ENCODE results near the gene C10orf90.

C10orf90 gene

DNA sequence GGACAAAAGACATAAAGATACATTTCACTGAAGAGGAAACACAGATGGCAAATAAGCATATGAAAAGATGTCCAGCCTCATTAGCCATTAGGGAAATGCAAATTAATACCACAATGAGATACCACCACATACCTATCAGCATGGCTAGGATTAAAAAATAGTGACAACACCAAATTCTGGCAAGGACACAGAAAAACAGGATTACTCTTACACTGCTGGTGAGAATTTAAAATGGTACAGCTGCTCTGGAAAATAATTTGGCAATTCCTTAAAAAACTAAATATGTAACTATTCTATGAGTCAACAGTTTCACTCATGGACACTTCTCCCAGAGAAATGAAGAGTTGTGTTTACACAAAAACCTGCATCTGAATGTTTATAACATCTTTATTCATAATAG is 121.1 kb downstream of the C10orf90 start:
- Histone ChIP-seq H3K9me3 (replicated peaks in 1 of 11) (no peaks in the 10 kb centered on the region), H3K27me3 (no peaks in the 10 kb centered on the region), H3K4me1 (no peaks in the 10 kb centered on the region), H3K4me3 (no peak overlapping the region), H3K27ac (no peak overlapping the region), H3K4me2 (no peak overlapping the region), H3K9ac (no peak overlapping the region), H4K20me1 (no peaks in the 10 kb centered on the region), H3K36me3 (no peaks in the 10 kb centered on the region)
- TF ChIP-seq Cebpa-rat (IDR thresholded peaks at IDR 0.05): no peak

- no peak for TF ChIP-seq Cebpa-rat (IDR thresholded peaks at IDR 0.05)
- Histone ChIP-seq H4K20me1 (no peaks in the 10 kb centered on the region), H3K36me3 (no peaks in the 10 kb centered on the region), H3K27me3 (no peaks in the 10 kb centered on the region), H3K9ac (no peak overlapping the region), H3K27ac (no peak overlapping the region), H3K9me3 (replicated peaks in 1 of 11) (no peaks in the 10 kb centered on the region), H3K4me3 (no peak overlapping the region), H3K4me1 (no peaks in the 10 kb centered on the region), H3K4me2 (no peak overlapping the region)
Observed at GRCh38 chr10:126544565-126544964, 125.9 kb downstream of the C10orf90 start.

GRCh38 chr10:126538439-126539135 is 131.9 kb downstream of the C10orf90 start:
- Histone ChIP-seq H3K4me1 (no peaks in the 10 kb centered on the region), H3K36me3 (no peaks in the 10 kb centered on the region), H3K4me2 (no peak overlapping the region), H3K9ac (no peak overlapping the region), H3K4me3 (no peak overlapping the region), H3K9me3 (replicated peaks in 1 of 11) (no peaks in the 10 kb centered on the region), H3K27me3 (no peaks in the 10 kb centered on the region), H3K27ac (no peak overlapping the region), H4K20me1 (no peaks in the 10 kb centered on the region; a peak in 1 of 22 replicates)
- no peak for TF ChIP-seq Cebpa-rat (IDR thresholded peaks at IDR 0.05)

DNA sequence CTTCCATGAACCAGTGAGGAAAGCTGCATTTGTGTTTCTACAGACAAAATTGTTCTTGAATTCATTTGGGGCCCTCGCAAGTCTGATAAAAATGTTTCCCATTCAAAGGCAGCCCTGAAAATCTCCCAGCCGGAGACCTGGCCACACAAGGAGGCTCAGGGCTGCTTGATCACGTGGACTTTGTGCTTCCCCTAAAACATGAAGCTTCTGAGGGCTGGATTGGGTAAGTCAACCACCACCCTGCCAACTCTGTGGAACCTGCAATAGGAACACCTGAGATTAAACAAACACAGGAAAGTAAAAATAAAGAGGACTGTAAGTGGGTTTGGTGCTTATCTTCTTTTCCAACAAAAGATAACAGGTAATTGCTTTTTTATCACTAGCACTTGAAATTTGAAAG is 133.8 kb downstream of the C10orf90 start:
- H3K27me3 ChIP-seq: no peaks in the 10 kb centered on the region

GRCh38 chr10:126536148-126536547 is 134.3 kb downstream of the C10orf90 start:
- Histone ChIP-seq H4K20me1 (no peaks in the 10 kb centered on the region; a peak in 1 of 22 replicates), H3K9me3 (replicated peaks in 1 of 11) (no peaks in the 10 kb centered on the region), H3K9ac (no peak overlapping the region), H3K27me3 (no peaks in the 10 kb centered on the region), H3K27ac (no peak overlapping the region), H3K4me2 (no peak overlapping the region), H3K4me1 (no peaks in the 10 kb centered on the region), H3K36me3 (no peaks in the 10 kb centered on the region), H3K4me3 (no peak overlapping the region)
- TF ChIP-seq Cebpa-rat (IDR thresholded peaks at IDR 0.05): no peak

More for the DNA sequence above, 133.8 kb downstream of the C10orf90 start:
- Histone ChIP-seq H3K27ac (no peak overlapping the region), H4K20me1 (no peaks in the 10 kb centered on the region; a peak in 1 of 22 replicates), H3K4me1 (no peaks in the 10 kb centered on the region), H3K4me2 (no peak overlapping the region), H3K9me3 (replicated peaks in 1 of 11) (no peaks in the 10 kb centered on the region), H3K36me3 (no peaks in the 10 kb centered on the region), H3K9ac (no peak overlapping the region), H3K4me3 (no peak overlapping the region)
- TF ChIP-seq Cebpa-rat (IDR thresholded peaks at IDR 0.05): no peak

DNA sequence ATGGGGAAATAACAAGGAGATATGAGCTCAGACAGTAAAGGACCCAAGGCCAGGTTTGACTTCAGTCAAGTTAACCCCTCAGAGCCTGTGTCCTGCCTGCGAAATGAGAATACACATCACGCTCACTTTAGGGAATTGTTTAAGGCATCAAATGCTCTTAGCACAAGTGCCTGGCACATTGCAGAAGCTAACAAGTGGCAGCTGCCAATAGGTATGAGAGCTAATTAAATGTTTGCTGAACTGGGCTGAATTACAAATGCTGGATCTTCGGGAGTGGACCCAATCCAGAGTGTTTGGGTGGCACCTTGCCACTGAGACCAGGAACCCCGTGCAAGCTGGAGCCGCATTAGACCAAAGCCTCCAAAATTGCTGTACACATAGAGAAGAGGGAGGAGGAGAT is 136.8 kb downstream of the C10orf90 start:
- Histone ChIP-seq H3K27ac (no peak overlapping the region), H3K4me2 (no peak overlapping the region), H3K27me3 (no peaks in the 10 kb centered on the region), H4K20me1 (no peaks in the 10 kb centered on the region), H3K4me3 (no peak overlapping the region), H3K9ac (no peak overlapping the region), H3K9me3 (replicated peaks in 1 of 11) (no peaks in the 10 kb centered on the region), H3K36me3 (no peaks in the 10 kb centered on the region), H3K4me1 (no peaks in the 10 kb centered on the region)
- TF ChIP-seq Cebpa-rat (IDR thresholded peaks at IDR 0.05): no peak

DNA sequence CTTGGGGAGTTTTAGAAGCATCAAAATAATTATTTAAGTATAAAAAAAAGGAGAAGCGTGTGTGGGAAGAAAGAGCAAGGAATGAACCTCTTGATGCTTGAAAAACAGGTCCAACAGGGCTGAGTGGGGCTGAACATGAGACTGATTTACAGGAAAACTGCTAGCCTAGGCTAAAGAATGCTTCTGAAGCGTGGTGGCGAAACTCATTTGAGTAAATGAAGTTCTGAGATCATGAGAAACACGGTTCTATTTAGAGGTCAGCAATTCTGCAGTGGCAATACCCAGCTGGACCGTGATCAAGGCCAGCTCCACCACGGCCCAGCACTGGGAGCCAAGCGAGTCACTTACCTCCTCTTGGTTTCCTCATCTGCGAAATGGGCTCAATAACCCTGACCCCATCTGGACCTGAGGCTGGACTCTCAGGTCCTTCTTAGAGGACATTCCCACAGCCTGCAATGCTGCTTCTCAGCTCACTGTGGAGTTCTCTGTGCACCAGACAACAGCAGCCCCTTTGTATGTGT is 142.1 kb downstream of the C10orf90 start:
- Histone ChIP-seq H3K36me3 (no peaks in the 10 kb centered on the region), H3K4me1 (peaks cover 0 to 5% (median 0%) of the 10 kb centered on the region in 10 experiments; a peak in 1 of 20 replicates), H3K9me3 (replicated peaks in 1 of 11) (no peaks in the 10 kb centered on the region), H3K27ac (no peak overlapping the region), H3K9ac (no peak overlapping the region), H3K4me3 (no peak overlapping the region), H4K20me1 (no peaks in the 10 kb centered on the region), H3K4me2 (no peak overlapping the region), H3K27me3 (no peaks in the 10 kb centered on the region)
- no peak for TF ChIP-seq Cebpa-rat (IDR thresholded peaks at IDR 0.05)

GRCh38 chr10:126527645-126528314 is 142.7 kb downstream of the C10orf90 start:
- no peak for TF ChIP-seq Cebpa-rat (IDR thresholded peaks at IDR 0.05)
- peaks cover 0 to 5% (median 0%) of the 10 kb centered on the region in 10 experiments; a peak in 1 of 20 replicates for H3K4me1 ChIP-seq
- H3K4me2 ChIP-seq: no peak overlapping the region
- H3K27me3 ChIP-seq: no peaks in the 10 kb centered on the region
- no peaks in the 10 kb centered on the region for H4K20me1 ChIP-seq
- no peaks in the 10 kb centered on the region for H3K9me3 ChIP-seq (replicated peaks in 1 of 11)
- H3K36me3 ChIP-seq: no peaks in the 10 kb centered on the region
- H3K9ac ChIP-seq: no peak overlapping the region
- no peak overlapping the region for H3K27ac ChIP-seq
- no peak overlapping the region for H3K4me3 ChIP-seq

DNA sequence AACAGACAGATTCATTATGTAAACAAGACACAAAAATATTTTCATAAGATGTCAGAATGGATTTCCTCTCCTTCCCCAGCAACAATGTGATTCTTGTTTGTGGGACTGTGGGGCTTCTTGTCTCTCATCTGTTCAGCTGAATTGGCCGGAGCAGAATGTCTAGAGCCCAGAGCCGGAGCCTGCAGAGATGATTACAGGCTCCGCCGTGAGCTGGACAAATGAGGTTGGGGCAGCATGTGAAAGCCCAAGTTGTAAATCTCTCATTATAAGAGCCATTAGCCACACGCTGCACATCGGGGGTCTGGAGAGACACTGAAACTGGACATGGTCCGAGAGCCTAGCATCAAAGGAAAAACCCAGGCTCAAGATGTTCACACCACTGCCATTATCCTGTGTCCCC is 145.2 kb downstream of the C10orf90 start:
- Histone ChIP-seq H3K36me3 (no peaks in the 10 kb centered on the region), H3K9me3 (replicated peaks in 1 of 11) (no peaks in the 10 kb centered on the region), H3K4me2 (no peak overlapping the region), H3K9ac (no peak overlapping the region), H3K27me3 (no peaks in the 10 kb centered on the region), H3K4me1 (peaks cover 0 to 5% (median 0%) of the 10 kb centered on the region in 10 experiments; a peak in 1 of 20 replicates), H4K20me1 (no peaks in the 10 kb centered on the region), H3K27ac (no peak overlapping the region), H3K4me3 (no peak overlapping the region)
- TF ChIP-seq Cebpa-rat (IDR thresholded peaks at IDR 0.05): no peak

GRCh38 chr10:126524526-126524925 is 146.0 kb downstream of the C10orf90 start:
- H3K36me3 ChIP-seq: no peaks in the 10 kb centered on the region
- H4K20me1 ChIP-seq: no peaks in the 10 kb centered on the region
- no peak overlapping the region for H3K9ac ChIP-seq
- TF ChIP-seq Cebpa-rat (IDR thresholded peaks at IDR 0.05): no peak
- H3K27me3 ChIP-seq: no peaks in the 10 kb centered on the region
- H3K9me3 ChIP-seq (replicated peaks in 1 of 11): no peaks in the 10 kb centered on the region
- H3K27ac ChIP-seq: no peak overlapping the region
- H3K4me2 ChIP-seq: no peak overlapping the region
- no peak overlapping the region for H3K4me3 ChIP-seq
- H3K4me1 ChIP-seq: peaks cover 0 to 5% (median 0%) of the 10 kb centered on the region in 10 experiments; a peak in 1 of 20 replicates
